GM12891 (cell line): ENCODE measurements around the gene STX3.

Source experiments
- POLR2A ChIP-seq: IDR thresholded peaks from 2 replicates; pipeline ENCODE4 v1.6.1; 2011; ENCODE audit warnings: low read depth, low read length, control low read depth
- POLR2AphosphoS5 ChIP-seq: IDR thresholded peaks from 2 replicates; pipeline ENCODE4 v1.6.1; 2011; ENCODE audit warnings: low read depth, low read length, control low read depth
- SPI1 ChIP-seq: IDR thresholded peaks from 2 replicates; pipeline ENCODE4 v1.6.1; 2011; ENCODE audit warnings: low read depth, low read length, control low read depth
- TAF1 ChIP-seq: IDR thresholded peaks from 2 replicates; pipeline ENCODE4 v1.6.1; 2011; ENCODE audit warnings: low read depth, low read length, control low read depth

DNA sequence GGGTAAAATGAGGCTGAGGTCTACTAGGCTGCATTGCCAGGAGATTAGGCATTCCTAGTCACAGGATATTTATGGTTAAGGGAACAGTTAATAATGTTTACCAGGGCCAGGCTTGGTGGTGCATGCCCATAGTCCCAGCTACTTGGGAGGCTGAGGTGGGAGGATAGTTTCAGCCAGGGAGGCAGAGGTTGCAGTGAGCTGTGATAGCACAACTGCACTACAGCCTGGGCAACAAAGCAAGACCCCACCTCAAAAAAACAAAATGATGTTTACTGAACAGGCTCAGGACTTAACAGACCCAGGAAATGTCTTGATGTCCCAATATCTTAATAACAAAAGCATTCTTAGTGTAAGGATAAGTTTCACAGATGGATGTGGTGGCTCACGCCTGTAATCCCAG is 58.2 kb downstream of the STX3 start:
- no peak for TF ChIP-seq POLR2AphosphoS5
- TF ChIP-seq TAF1 = no peak
- no peak for TF ChIP-seq POLR2A
- no peak for TF ChIP-seq SPI1
